ENCODE data around the gene ENDOG. TPM values are rescaled to one million over a fixed set of nuclear protein-coding genes. Genes with fewer than 3 reads are reported as not detected.
"Not testable (repeated sequence)": the region's sequence is repeated elsewhere in the genome, so short reads cannot be mapped to it uniquely, and the experiment has no call there.

Gene ENDOG
- 10 to 100 TPM; 16.2 to 19.5 TPM for total RNA-seq

DNA sequence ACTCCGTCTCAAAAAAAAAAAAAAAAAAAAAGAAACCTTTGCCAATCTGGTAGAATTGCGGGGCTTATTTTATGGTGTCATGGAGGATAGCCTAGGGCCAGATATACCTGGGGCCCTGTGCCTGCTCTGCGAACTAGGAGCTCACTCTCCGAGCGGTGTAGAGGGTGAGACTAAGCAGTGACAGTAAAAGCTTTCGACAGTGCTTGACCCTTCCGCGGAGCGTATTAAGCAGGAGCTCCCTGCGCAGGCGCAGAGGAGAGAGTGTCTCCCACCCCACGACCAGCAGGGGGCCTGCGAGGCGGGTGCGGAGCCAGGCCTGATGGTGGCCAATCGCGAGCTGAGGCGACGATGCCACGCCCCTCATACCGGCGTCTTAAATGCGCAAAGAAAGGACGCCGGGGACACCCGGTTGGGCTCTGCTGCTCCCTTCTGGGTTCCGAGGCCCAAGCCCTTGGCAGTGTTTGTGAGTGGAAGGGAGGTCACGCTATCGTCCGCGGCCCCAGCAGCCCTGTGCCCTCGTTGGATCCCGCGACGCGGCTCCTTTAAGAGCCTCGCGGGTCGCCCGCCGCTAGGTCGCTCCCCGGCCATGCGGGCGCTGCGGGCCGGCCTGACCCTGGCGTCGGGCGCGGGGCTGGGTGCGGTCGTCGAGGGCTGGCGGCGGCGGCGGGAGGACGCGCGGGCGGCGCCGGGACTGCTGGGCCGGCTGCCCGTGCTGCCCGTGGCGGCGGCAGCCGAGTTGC, at the start of gene ENDOG:
TSS of gene ENDOG (plus strand) at position 402 of the 740 bp plus-strand sequence. CDS start at position 587, 185 bp downstream.
- peaks cover 1% of the 10 kb centered on the region for H3K36me3 Mint-ChIP-seq
- no peaks in the 10 kb centered on the region for H3K27me3 Mint-ChIP-seq
- H3K4me1 Mint-ChIP-seq: peaks cover 9% of the 10 kb centered on the region
- POLR2A ChIA-PET: interaction anchor here (0.6 to 3.7 kb wide), 26 partner anchors 8 to 995 kb away, joined by 3 to 32 read pairs (median 4); partner anchors contain the start of genes SET, SLC25A25, SPOUT1 and SPTAN1
- no peaks in the 10 kb centered on the region for H3K9me3 Mint-ChIP-seq
- peak within 1 kb of the TSS; percentile 78 for H3K4me3 Mint-ChIP-seq
- H3K27ac Mint-ChIP-seq: peak within 1 kb of the TSS; percentile 85
- DNase-seq (peak; percentile 99), ATAC-seq (ENCODE audit: low read depth) (peak; percentile 95)

DNA sequence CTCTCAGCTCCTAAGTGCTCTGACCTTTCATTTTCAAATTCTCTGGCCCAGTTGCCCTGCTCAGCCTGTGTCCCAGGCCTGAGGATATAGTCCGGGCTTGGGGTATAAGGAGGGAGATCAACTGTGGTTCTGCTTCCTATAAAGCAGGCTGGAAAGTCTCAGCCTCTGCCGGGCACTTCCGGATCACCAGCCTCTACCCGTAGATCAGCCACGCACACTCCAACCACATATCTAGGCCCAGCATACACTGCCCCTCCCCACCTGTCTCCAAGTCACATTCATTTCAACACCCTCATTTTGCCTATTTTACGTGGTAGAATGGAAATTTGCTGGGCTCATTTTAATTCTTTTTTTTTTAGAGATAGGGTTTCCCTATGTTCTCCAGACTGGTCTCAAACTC, 49.7 kb upstream of the ENDOG start:
- Mint-ChIP-seq H3K4me1 (peaks cover 16% of the 10 kb centered on the region), H3K4me3 (no peak overlapping the region), H3K27ac (no peak overlapping the region), H3K9me3 (no peaks in the 10 kb centered on the region), H3K36me3 (no peaks in the 10 kb centered on the region), H3K27me3 (no peaks in the 10 kb centered on the region)
- DNase-seq: no peak
- POLR2A ChIA-PET: interaction anchor here (0.6 kb wide), 2 partner anchors 43 to 50 kb away, joined by 3 read pairs; partner anchors contain the start of gene ENDOG
- no peak for ATAC-seq (ENCODE audit: low read depth)

- Mint-ChIP-seq H3K36me3 (no peaks in the 10 kb centered on the region), H3K27ac (peak overlapping the region; percentile 97), H3K4me3 (peak overlapping the region; percentile 98), H3K9me3 (no peaks in the 10 kb centered on the region), H3K27me3 (no peaks in the 10 kb centered on the region), H3K4me1 (peaks cover 14% of the 10 kb centered on the region)
- DNase-seq (no peak), ATAC-seq (ENCODE audit: low read depth) (no peak)
- POLR2A ChIA-PET: interaction anchor here (0.8 to 2.9 kb wide), 10 partner anchors 12 to 218 kb away, joined by 3 to 18 read pairs (median 4); partner anchors contain the start of genes ENDOG, PKN3, SPTAN1 and ZDHHC12
Observed at GRCh38 chr9:128770286-128771030, 47.8 kb upstream of the ENDOG start.

GRCh38 chr9:128771094-128771721, 47.1 kb upstream of the ENDOG start:
- DNase-seq: no peak
- Mint-ChIP-seq H3K4me3 (peak overlapping the region; percentile 98), H3K27ac (peak overlapping the region; percentile 97), H3K27me3 (no peaks in the 10 kb centered on the region), H3K36me3 (no peaks in the 10 kb centered on the region), H3K4me1 (peaks cover 14% of the 10 kb centered on the region), H3K9me3 (no peaks in the 10 kb centered on the region)
- POLR2A ChIA-PET: interaction anchor here (0.7 to 2.9 kb wide), 11 partner anchors 11 to 219 kb away, joined by 3 to 18 read pairs (median 4); partner anchors contain the start of genes ENDOG, PKN3, SPOUT1 and SPTAN1
- ATAC-seq (ENCODE audit: low read depth): peak; percentile 11

GRCh38 chr9:128771745-128772519, 46.4 kb upstream of the ENDOG start, which contains the start of gene ZER1:
Gene ZER1, minus strand, starts transcription at chr9:128771927. Its CDS starts 16,362 bp downstream, at chr9:128755565.
- Mint-ChIP-seq H3K4me1 (peaks cover 14% of the 10 kb centered on the region), H3K36me3 (no peaks in the 10 kb centered on the region), H3K27ac (peak within 1 kb of the TSS; percentile 97), H3K9me3 (no peaks in the 10 kb centered on the region), H3K27me3 (no peaks in the 10 kb centered on the region), H3K4me3 (peak within 1 kb of the TSS; percentile 98)
- POLR2A ChIA-PET: interaction anchor here (0.7 to 2.9 kb wide), 10 partner anchors 14 to 854 kb away, joined by 3 to 18 read pairs (median 4); partner anchors contain the start of genes ENDOG, NTMT1, SPOUT1 and ZDHHC12
- DNase-seq (peak; percentile 98), ATAC-seq (ENCODE audit: low read depth) (peak; percentile 90)

GRCh38 chr9:128773049-128773448, 45.3 kb upstream of the ENDOG start:
- H3K36me3 Mint-ChIP-seq: no peaks in the 10 kb centered on the region
- DNase-seq: no peak
- H3K9me3 Mint-ChIP-seq: no peaks in the 10 kb centered on the region
- H3K4me3 Mint-ChIP-seq: peak overlapping the region; percentile 28
- no peaks in the 10 kb centered on the region for H3K27me3 Mint-ChIP-seq
- peaks cover 14% of the 10 kb centered on the region for H3K4me1 Mint-ChIP-seq
- H3K27ac Mint-ChIP-seq: peak overlapping the region; percentile 64
- POLR2A ChIA-PET: interaction anchor here (0.7 to 2.9 kb wide), 3 partner anchors 15 to 853 kb away, joined by 3 to 18 read pairs (median 4); partner anchors contain the start of genes NTMT1 and ZDHHC12
- no peak for ATAC-seq (ENCODE audit: low read depth)

GRCh38 chr9:128774804-128775203, 43.5 kb upstream of the ENDOG start:
- Mint-ChIP-seq H3K4me1 (peaks cover 12% of the 10 kb centered on the region), H3K4me3 (no peak overlapping the region), H3K27me3 (no peaks in the 10 kb centered on the region), H3K27ac (no peak overlapping the region), H3K36me3 (no peaks in the 10 kb centered on the region), H3K9me3 (no peaks in the 10 kb centered on the region)
- POLR2A ChIA-PET: interaction anchor here (0.7 kb wide), 1 partner anchor 91 kb away, joined by 3 read pairs; no protein-coding TSS in a partner anchor
- ATAC-seq (ENCODE audit: low read depth): no peak
- no peak for DNase-seq

GRCh38 chr9:128780093-128780492, 38.2 kb upstream of the ENDOG start:
- H3K9me3 Mint-ChIP-seq; H3K27ac Mint-ChIP-seq; ATAC-seq (ENCODE audit: low read depth); POLR2A ChIA-PET; H3K4me1 Mint-ChIP-seq; H3K4me3 Mint-ChIP-seq; H3K27me3 Mint-ChIP-seq; DNase-seq; H3K36me3 Mint-ChIP-seq: not testable (repeated sequence)

GRCh38 chr9:128781187-128782070, 36.9 kb upstream of the ENDOG start:
- H3K4me1 Mint-ChIP-seq: peaks cover 3% of the 10 kb centered on the region
- no peak overlapping the region for H3K27ac Mint-ChIP-seq
- DNase-seq: no peak
- POLR2A ChIA-PET: interaction anchor here (1.0 to 1.4 kb wide), 2 partner anchors 10 to 57 kb away, joined by 3 read pairs; no protein-coding TSS in a partner anchor
- H3K4me3 Mint-ChIP-seq: no peak overlapping the region
- no peaks in the 10 kb centered on the region for H3K9me3 Mint-ChIP-seq
- H3K27me3 Mint-ChIP-seq: no peaks in the 10 kb centered on the region
- no peak for ATAC-seq (ENCODE audit: low read depth)
- H3K36me3 Mint-ChIP-seq: no peaks in the 10 kb centered on the region

GRCh38 chr9:128782669-128783068, 35.6 kb upstream of the ENDOG start:
- Mint-ChIP-seq H3K36me3 (no peaks in the 10 kb centered on the region), H3K4me1 (peaks cover 4% of the 10 kb centered on the region), H3K9me3 (no peaks in the 10 kb centered on the region), H3K27ac (no peak overlapping the region), H3K27me3 (no peaks in the 10 kb centered on the region), H3K4me3 (no peak overlapping the region)
- POLR2A ChIA-PET: interaction anchor here (1.4 kb wide), 1 partner anchor 12 kb away, joined by 3 read pairs; no protein-coding TSS in a partner anchor
- no peak for ATAC-seq (ENCODE audit: low read depth)
- DNase-seq: no peak

DNA sequence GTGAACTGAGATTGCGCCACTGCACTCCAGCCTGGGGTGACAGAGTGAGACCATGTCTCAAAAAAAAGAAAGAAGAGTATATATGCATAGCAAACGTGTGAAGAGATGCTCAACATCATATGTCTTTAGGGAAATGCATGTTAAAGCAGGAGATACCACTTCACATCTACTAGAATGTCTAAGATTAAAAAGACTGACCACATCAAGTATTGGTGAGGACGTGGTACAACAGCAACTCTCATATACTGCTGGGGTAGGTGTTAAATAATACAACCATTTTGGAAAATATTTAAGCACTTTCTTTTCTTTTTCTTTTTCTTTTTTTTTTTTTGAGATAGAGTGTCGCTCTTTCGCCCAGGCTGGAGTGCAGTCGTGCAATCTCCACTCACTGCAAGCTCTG, 32.9 kb upstream of the ENDOG start:
- Mint-ChIP-seq H3K4me1 (peaks cover 8% of the 10 kb centered on the region), H3K4me3 (no peak overlapping the region), H3K9me3 (no peaks in the 10 kb centered on the region), H3K27me3 (no peaks in the 10 kb centered on the region), H3K36me3 (peaks cover 2% of the 10 kb centered on the region), H3K27ac (no peak overlapping the region)
- ATAC-seq (ENCODE audit: low read depth): no peak
- DNase-seq: no peak
- POLR2A ChIA-PET: no interaction called here

Data from activated naive CD8-positive, alpha-beta T cell treated with anti-CD3 and anti-CD28 coated beads, Interleukin-2, amount 10 ng/mL, durations not matched to agents 7 days and 5 days (primary cell).